HepG2 (cell line): ENCODE results near the gene COQ10B. TPM values are rescaled to one million over a fixed set of nuclear protein-coding genes. Genes with fewer than 3 reads are reported as not detected.

Source experiments
- ATF2 ChIP-seq: sonication (generic); formaldehyde crosslinking; IDR thresholded peaks from 2 replicates; pipeline ENCODE4 v1.4.0; 2020; ENCODE audit warnings: missing genetic modification reagents
- BATF2 ChIP-seq: sonication (generic); formaldehyde crosslinking; IDR thresholded peaks from 2 replicates; pipeline ENCODE4 v1.8.0; 2022; ENCODE audit warnings: mild to moderate bottlenecking, missing genetic modification reagents, moderate library complexity
- CHD2 ChIP-seq: IDR thresholded peaks from 2 replicates; pipeline ENCODE4 v1.6.1; 2011; ENCODE audit warnings: low read depth, low read length, improper control_type of control experiment
- HOXA3 ChIP-seq: sonication (generic); formaldehyde crosslinking; IDR thresholded peaks from 2 replicates; pipeline ENCODE4 v1.5.0; 2020; ENCODE audit warnings: missing genetic modification reagents
- HOXA9 ChIP-seq: sonication (generic); formaldehyde crosslinking; IDR thresholded peaks from 2 replicates; pipeline ENCODE4 v1.8.1; 2022; ENCODE audit warnings: missing genetic modification reagents, mild to moderate bottlenecking, moderate library complexity, borderline replicate concordance
- KMT2A ChIP-seq: sonication (generic); formaldehyde crosslinking; IDR thresholded peaks from 2 replicates; pipeline ENCODE4 v1.4.0; 2020; ENCODE audit warnings: missing genetic modification reagents
- NCOA2 ChIP-seq: sonication (generic); formaldehyde crosslinking; IDR thresholded peaks from 2 replicates; pipeline ENCODE4 v1.8.0; 2022; ENCODE audit warnings: inconsistent platforms
- PAWR ChIP-seq: sonication (generic); formaldehyde crosslinking; IDR thresholded peaks from 2 replicates; pipeline ENCODE4 v1.4.0; 2020; ENCODE audit warnings: missing genetic modification reagents, mild to moderate bottlenecking, borderline replicate concordance
- PLSCR1 ChIP-seq: sonication (generic); formaldehyde crosslinking; IDR thresholded peaks from 2 replicates; pipeline ENCODE4 v1.5.0; 2020; ENCODE audit warnings: missing genetic modification reagents, mild to moderate bottlenecking, borderline replicate concordance
- SMYD3 ChIP-seq: sonication (generic); formaldehyde crosslinking; IDR thresholded peaks from 2 replicates; pipeline ENCODE4 v1.8.1; 2023; ENCODE audit warnings: mild to moderate bottlenecking, missing genetic modification reagents
- SNAPC2 ChIP-seq: sonication (generic); formaldehyde crosslinking; IDR thresholded peaks from 2 replicates; pipeline ENCODE4 v1.8.1; 2022; ENCODE audit warnings: mild to moderate bottlenecking, missing genetic modification reagents
- U2AF2 ChIP-seq: fragments of 200-400 bp; formaldehyde crosslinking; IDR thresholded peaks from 2 replicates; pipeline ENCODE4 v1.6.1; 2017; ENCODE audit warnings: low read depth, mild to moderate bottlenecking, low read length
- ZBTB10 ChIP-seq: sonication (generic); formaldehyde crosslinking; IDR thresholded peaks from 2 replicates; pipeline ENCODE4 v1.4.0; 2020; ENCODE audit warnings: missing genetic modification reagents, borderline replicate concordance
- ZNF160 ChIP-seq: sonication (generic); formaldehyde crosslinking; IDR thresholded peaks from 2 replicates; pipeline ENCODE4 v1.8.0; 2022; ENCODE audit warnings: mild to moderate bottlenecking, inconsistent platforms, missing genetic modification reagents
- ZNF292 ChIP-seq: sonication (generic); formaldehyde crosslinking; IDR thresholded peaks from 2 replicates; pipeline ENCODE4 v1.8.1; 2022; ENCODE audit warnings: mild to moderate bottlenecking, low read depth, missing genetic modification reagents, borderline replicate concordance
- ZNF597 ChIP-seq: sonication (generic); formaldehyde crosslinking; IDR thresholded peaks from 2 replicates; pipeline ENCODE4 v1.5.0; 2020; ENCODE audit warnings: missing genetic modification reagents
- ZNF710 ChIP-seq: sonication (generic); formaldehyde crosslinking; IDR thresholded peaks from 2 replicates; pipeline ENCODE4 v1.5.0; 2020; ENCODE audit warnings: mild to moderate bottlenecking, missing genetic modification reagents, borderline replicate concordance
- ZNF746 ChIP-seq: sonication (generic); formaldehyde crosslinking; IDR thresholded peaks from 2 replicates; pipeline ENCODE4 v1.8.0; 2022; ENCODE audit warnings: mild to moderate bottlenecking, missing genetic modification reagents
- ZNF772 ChIP-seq: sonication (generic); formaldehyde crosslinking; IDR thresholded peaks from 2 replicates; pipeline ENCODE4 v1.5.0; 2020; ENCODE audit warnings: mild to moderate bottlenecking, missing genetic modification reagents
- polyA plus RNA-seq, 8 experiments: library from polyadenylated mRNA; depleted of rRNA in 3 of 8; stranded (reverse) in 7 of 8; unstranded in 1 of 8; fragments of >200 nt; fragmentation: Illumina TruSeq in 4 of 8; extraction: Trizol in 4 of 8; gene quantifications; 2 replicates each; pipeline versions ENCODE4 v1.2.1 to v1.2.3, GENCODE V29; 2011 to 2016; ENCODE audit warnings: low read depth in 4 of 8, missing spikeins in 1 of 8, mixed read lengths in 1 of 8; ENCODE audit not compliant: insufficient read depth in 1 of 8
- total RNA-seq, 5 experiments: library from RNA; depleted of rRNA; stranded (reverse); fragments of >200 nt; fragmentation: Illumina TruSeq; extraction: Trizol; gene quantifications; 2 replicates each; pipeline ENCODE4 v1.2.3, GENCODE V29; 2016; ENCODE audit warnings: low read depth in 1 of 5

COQ10B gene
- total and polyA plus RNA-seq, 2 of the 13 experiments (the other 11 are each of a cell fraction or from before 2014, with no cell fraction given): 4.6 to 34.9 TPM

GRCh38 chr2:197434541-197435513, 18.5 kb upstream of the COQ10B start, which contains the start of gene SF3B1 (continued):
- TF ChIP-seq ZBTB10 (CRISPR knock-in tag) (no peak; the same call in 1 of the 2 replicates), ZNF710 (CRISPR knock-in tag) (peak; percentile 57; the same call in 1 of the 2 replicates), PAWR (CRISPR knock-in tag) (no peak), NCOA2 (CRISPR knock-in tag) (peak; percentile 42; the same call in 1 of the 2 replicates), ATF2 (CRISPR knock-in tag) (peak; percentile 67; the same call in 1 of the 2 replicates), ZNF772 (CRISPR knock-in tag) (peak; percentile 91), BATF2 (no peak), KMT2A (CRISPR knock-in tag) (peak; percentile 95), HOXA9 (CRISPR knock-in tag) (no peak), CHD2 (0 out of 2 replicates have a peak, but pooled peaks have one; percentile 52), ZNF160 (CRISPR knock-in tag) (peak; percentile 95), SMYD3 (peak; percentile 46), SNAPC2 (CRISPR knock-in tag) (peak; percentile 27; the same call in 1 of the 2 replicates), PLSCR1 (CRISPR knock-in tag) (no peak), ZNF292 (CRISPR knock-in tag) (no peak), ZNF746 (CRISPR knock-in tag) (peak; percentile 85), HOXA3 (CRISPR knock-in tag) (peak; percentile 90), ZNF597 (CRISPR knock-in tag) (no peak), U2AF2 (peak; percentile 61; the same call in 1 of the 2 replicates)
